Neuronal stem cell (in vitro differentiated cells): Measurements from ENCODE around the gene TMEM178A.

Source experiments
- DNase-seq: peaks from one replicate; pipeline ENCODE4 v3.0.0-alpha.2; 2013; ENCODE audit warnings: low spot score
- H2AFZ ChIP-seq: one replicate; pipeline ENCODE4 v1.6.1; 2013; ENCODE audit warnings: mild to moderate bottlenecking, low read length, inconsistent platforms
- H2AK5ac ChIP-seq: 2 replicates; pipeline ENCODE4 v1.6.1; 2013; ENCODE audit warnings: low read depth, mild to moderate bottlenecking, inconsistent platforms, low read length, moderate library complexity, mixed read lengths
- H2BK120ac ChIP-seq: 2 replicates; pipeline ENCODE4 v1.6.1; 2013; ENCODE audit warnings: low read depth, mild to moderate bottlenecking, inconsistent platforms, low read length, moderate library complexity, mixed read lengths
- H2BK12ac ChIP-seq: one replicate; pipeline ENCODE4 v1.6.1; 2013; ENCODE audit warnings: low read length, inconsistent platforms
- H2BK15ac ChIP-seq: 2 replicates; pipeline ENCODE4 v1.6.1; 2013; ENCODE audit warnings: mild to moderate bottlenecking, low read length, inconsistent platforms, mixed read lengths
- H2BK5ac ChIP-seq: one replicate; pipeline ENCODE4 v1.6.1; 2013; ENCODE audit warnings: inconsistent platforms, mild to moderate bottlenecking, low read length, moderate library complexity
- H3K14ac ChIP-seq: one replicate; pipeline ENCODE4 v1.6.1; 2013; ENCODE audit warnings: low read length, inconsistent platforms
- H3K18ac ChIP-seq: 2 replicates; pipeline ENCODE4 v1.6.1; 2013; ENCODE audit warnings: low read length, inconsistent platforms
- H3K23ac ChIP-seq: 2 replicates; pipeline ENCODE4 v1.6.1; 2013; ENCODE audit warnings: low read depth, mild to moderate bottlenecking, mixed read lengths, low read length, inconsistent platforms; ENCODE audit not compliant: poor library complexity
- H3K27ac ChIP-seq: replicated peaks from 3 replicates; pipeline ENCODE4 v1.5.1; 2013; ENCODE audit warnings: low read length, inconsistent platforms
- H3K27me3 ChIP-seq, 3 experiments: 2 replicates each; pipeline ENCODE4 v1.6.1; 2013; ENCODE audit warnings: low read length in 3 of 3, mild to moderate bottlenecking in 2 of 3, inconsistent platforms in 1 of 3, low read depth in 1 of 3, mixed read lengths in 1 of 3, moderate library complexity in 1 of 3; ENCODE audit not compliant: control insufficient read depth in 3 of 3, insufficient read depth in 3 of 3
- H3K36me3 ChIP-seq, 2 donors: replicated peaks in 1 of 2; 2 replicates each; pipeline ENCODE4 v1.6.1; 2013; ENCODE audit warnings: low read length in 2 of 2; ENCODE audit not compliant: control insufficient read depth in 2 of 2, insufficient read depth in 2 of 2
- H3K4ac ChIP-seq: 2 replicates; pipeline ENCODE4 v1.6.1; 2013; ENCODE audit warnings: inconsistent platforms, mild to moderate bottlenecking, low read length, moderate library complexity
- H3K4me1 ChIP-seq, 2 donors: 1 replicate in 1 of 2; 2 replicates in 1 of 2; pipeline ENCODE4 v1.6.1; 2013; ENCODE audit warnings: low read length in 2 of 2, low read depth in 1 of 2; ENCODE audit not compliant: control insufficient read depth in 2 of 2, insufficient read depth in 1 of 2
- H3K4me2 ChIP-seq: one replicate; pipeline ENCODE4 v1.6.1; 2013; ENCODE audit warnings: mild to moderate bottlenecking, low read length, inconsistent platforms; ENCODE audit not compliant: insufficient read depth, poor library complexity, severe bottlenecking
- H3K4me3 ChIP-seq, 2 donors: 2 replicates each; pipeline ENCODE4 v1.5.1; 2013; ENCODE audit warnings: low read length in 2 of 2, mild to moderate bottlenecking in 2 of 2, inconsistent platforms in 1 of 2, moderate library complexity in 1 of 2
- H3K79me1 ChIP-seq: one replicate; pipeline ENCODE4 v1.6.1; 2013; ENCODE audit warnings: low read depth, mild to moderate bottlenecking, inconsistent platforms, low read length, moderate library complexity
- H3K9ac ChIP-seq: one replicate; pipeline ENCODE4 v1.6.1; 2013; ENCODE audit warnings: mild to moderate bottlenecking, low read depth, low read length, inconsistent platforms; ENCODE audit not compliant: poor library complexity
- H3K9me3 ChIP-seq, 2 donors: replicated peaks in 1 of 2; 2 replicates each; pipeline versions ENCODE3 to v1.6.1; 2013; ENCODE audit warnings: low read length in 2 of 2, mild to moderate bottlenecking in 2 of 2, inconsistent platforms in 1 of 2, low read depth in 1 of 2, mixed read lengths in 1 of 2, moderate library complexity in 1 of 2; ENCODE audit not compliant: control insufficient read depth in 2 of 2, insufficient read depth in 1 of 2
- H4K8ac ChIP-seq: one replicate; pipeline ENCODE4 v1.6.1; 2013; ENCODE audit warnings: low read depth, mild to moderate bottlenecking, inconsistent platforms, low read length, moderate library complexity
- H4K91ac ChIP-seq: one replicate; pipeline ENCODE4 v1.6.1; 2013; ENCODE audit warnings: low read length, low read depth, mild to moderate bottlenecking, inconsistent platforms; ENCODE audit not compliant: poor library complexity
- WGBS, 2 donors: extraction: QIAGEN DNeasy Blood & Tissue Kit; methylation state at CpG; one replicate each; pipeline ENCODE4 v1.1.7; 2013; ENCODE audit warnings: missing lambda C conversion rate in 2 of 2, mixed read lengths in 1 of 2; ENCODE audit not compliant: insufficient read length in 2 of 2, insufficient replicate concordance in 1 of 2; ENCODE audit errors: extremely low coverage in 2 of 2; 5-methylcytosine and 5-hydroxymethylcytosine counted together

The TMEM178A gene

GRCh38 chr2:39717067-39717466 is 51.4 kb downstream of the TMEM178A start:
- H3K4me1 ChIP-seq, result peaks cover 0 to 2% of the 10 kb centered on the region in 2 donors
- H3K4me3 ChIP-seq, result no peak overlapping the region
- no peak overlapping the region for H3K23ac ChIP-seq
- no peak overlapping the region for H2BK5ac ChIP-seq
- H3K9ac ChIP-seq, result no peak overlapping the region
- DNase-seq, result no peak
- no peak overlapping the region for H3K4ac ChIP-seq
- no peak overlapping the region for H3K4me2 ChIP-seq
- no peak overlapping the region for H2BK120ac ChIP-seq
- H3K18ac ChIP-seq, result no peak overlapping the region
- WGBS, 2 donors, result no CpG with 5 or more reads among the region's 12 CpGs
- no peaks in the 10 kb centered on the region for H3K79me1 ChIP-seq
- H4K8ac ChIP-seq, result no peak overlapping the region
- H2AK5ac ChIP-seq, result no peak overlapping the region
- H4K91ac ChIP-seq, result no peak overlapping the region
- H3K14ac ChIP-seq, result no peak overlapping the region
- H2BK15ac ChIP-seq, result no peak overlapping the region
- no peak overlapping the region for H3K27ac ChIP-seq
- no peaks in the 10 kb centered on the region for H3K27me3 ChIP-seq
- H3K9me3 ChIP-seq, result peaks cover 0 to 7% of the 10 kb centered on the region in 2 donors
- H3K36me3 ChIP-seq, result peaks cover 0 to 73% of the 10 kb centered on the region in 2 donors
- no peak overlapping the region for H2BK12ac ChIP-seq
- H2AFZ ChIP-seq, result no peak overlapping the region

GRCh38 chr2:39718483-39718882 is 52.8 kb downstream of the TMEM178A start:
- DNase-seq, result no peak
- Histone ChIP-seq H4K91ac (no peak overlapping the region), H3K36me3 (peaks cover 0 to 59% of the 10 kb centered on the region in 2 donors), H3K14ac (no peak overlapping the region), H3K4me3 (no peak overlapping the region), H3K4me2 (no peak overlapping the region), H2BK5ac (no peak overlapping the region), H3K79me1 (no peaks in the 10 kb centered on the region), H3K9me3 (no peaks in the 10 kb centered on the region), H2AFZ (no peak overlapping the region), H3K23ac (no peak overlapping the region), H3K18ac (no peak overlapping the region), H3K4ac (no peak overlapping the region), H2BK12ac (no peak overlapping the region), H3K4me1 (peaks cover under 1 to 2% of the 10 kb centered on the region in 2 donors), H3K27ac (no peak overlapping the region), H4K8ac (no peak overlapping the region), H2BK15ac (no peak overlapping the region), H2AK5ac (no peak overlapping the region), H3K27me3 (no peaks in the 10 kb centered on the region), H3K9ac (no peak overlapping the region), H2BK120ac (no peak overlapping the region)
- no CpG with 5 or more reads among the region's 9 CpGs for WGBS, 2 donors

GRCh38 chr2:39719317-39719716 is 53.6 kb downstream of the TMEM178A start:
- H2BK12ac ChIP-seq, result no peak overlapping the region
- no CpG with 5 or more reads among the region's 8 CpGs for WGBS, 2 donors

GRCh38 chr2:39720970-39721369 is 55.3 kb downstream of the TMEM178A start:
- no peak overlapping the region for H3K9ac ChIP-seq
- DNase-seq, result no peak

More at GRCh38 chr2:39719317-39719716, 53.6 kb downstream of the TMEM178A start:
- H3K23ac ChIP-seq, result no peak overlapping the region
- no peaks in the 10 kb centered on the region for H3K9me3 ChIP-seq
- peaks cover 0 to 51% of the 10 kb centered on the region in 2 donors for H3K36me3 ChIP-seq
- peaks cover 2 to 4% of the 10 kb centered on the region in 2 donors for H3K4me1 ChIP-seq
- no peak overlapping the region for H3K9ac ChIP-seq
- H3K18ac ChIP-seq, result no peak overlapping the region
- H3K4me3 ChIP-seq, result no peak overlapping the region
- H2BK5ac ChIP-seq, result no peak overlapping the region
- H4K91ac ChIP-seq, result no peak overlapping the region
- no peak overlapping the region for H2BK120ac ChIP-seq
- H3K14ac ChIP-seq, result no peak overlapping the region
- no peak overlapping the region for H3K4ac ChIP-seq
- no peak overlapping the region for H4K8ac ChIP-seq
- H3K27ac ChIP-seq, result no peak overlapping the region
- H3K4me2 ChIP-seq, result no peak overlapping the region
- H3K79me1 ChIP-seq, result no peaks in the 10 kb centered on the region
- no peak for DNase-seq
- no peak overlapping the region for H2BK15ac ChIP-seq
- H2AFZ ChIP-seq, result no peak overlapping the region
- no peak overlapping the region for H2AK5ac ChIP-seq
- no peaks in the 10 kb centered on the region for H3K27me3 ChIP-seq

More at GRCh38 chr2:39720970-39721369, 55.3 kb downstream of the TMEM178A start:
- Histone ChIP-seq H2AK5ac (no peak overlapping the region), H2AFZ (no peak overlapping the region), H4K8ac (no peak overlapping the region), H2BK12ac (no peak overlapping the region), H3K4me2 (no peak overlapping the region), H4K91ac (no peak overlapping the region), H3K14ac (no peak overlapping the region), H3K79me1 (no peaks in the 10 kb centered on the region), H2BK120ac (no peak overlapping the region), H3K36me3 (peaks cover 0 to 39% of the 10 kb centered on the region in 2 donors), H2BK5ac (no peak overlapping the region), H3K23ac (no peak overlapping the region), H3K27ac (no peak overlapping the region), H3K18ac (no peak overlapping the region), H3K27me3 (no peaks in the 10 kb centered on the region), H3K9me3 (no peaks in the 10 kb centered on the region), H3K4ac (no peak overlapping the region), H3K4me3 (no peak overlapping the region), H2BK15ac (no peak overlapping the region), H3K4me1 (peaks cover 2 to 5% of the 10 kb centered on the region in 2 donors)
- no CpG with 5 or more reads among the region's 2 CpGs for WGBS, 2 donors
